Right lobe of liver (tissue), 6 donors: ENCODE data around the gene ZBTB21. TPM values are rescaled to one million over a fixed set of nuclear protein-coding genes. Genes with fewer than 3 reads are reported as not detected.

ENCODE experiments used
- ATAC-seq, 4 donors: fragments of 200-7000 bp; cut with Tn5 transposase; one replicate each; pipeline ENCODE4 v1.9.1; 2020; ENCODE audit warnings: mild to moderate bottlenecking in 4 of 4, moderate library complexity in 4 of 4
- DNase-seq, 3 donors: peaks; one replicate each; pipeline ENCODE4 v3.0.0-alpha.2; 2020
- H3K27ac ChIP-seq, 3 donors: fragments of 200-600 bp; one replicate each; pipeline ENCODE4 v1.8.0; 2022
- H3K27me3 ChIP-seq, 2 donors: fragments of 200-600 bp; one replicate each; pipeline ENCODE4 v1.8.0; 2022
- H3K36me3 ChIP-seq, 4 donors: fragments of 200-600 bp; sonication (generic) in 1 of 4; one replicate each; pipeline versions ENCODE4 v1.5.1 to v1.8.0; 2017 to 2022; ENCODE audit warnings: control low read depth in 1 of 4
- H3K4me1 ChIP-seq, 4 donors: fragments of 200-600 bp; sonication (generic) in 1 of 4; one replicate each; pipeline versions ENCODE4 v1.5.1 to v1.8.0; 2017 to 2022; ENCODE audit warnings: control low read depth in 1 of 4
- H3K4me3 ChIP-seq, 3 donors: fragments of 200-600 bp; one replicate each; pipeline ENCODE4 v1.8.0; 2022
- H3K9me3 ChIP-seq, 4 donors: fragments of 200-600 bp; sonication (generic) in 1 of 4; one replicate each; pipeline versions ENCODE4 v1.5.1 to v1.8.0; 2017 to 2022; ENCODE audit warnings: control low read depth in 1 of 4
- CTCF ChIP-seq, 4 donors: fragments of 200-600 bp in 3 of 4; fragments of 450-650 bp in 1 of 4; IDR thresholded peaks; one replicate each; pipeline versions ENCODE4 v1.5.1 to v1.8.0; 2016 to 2022; ENCODE audit warnings: antibody characterized with exemption in 4 of 4, mild to moderate bottlenecking in 2 of 4
- POLR2A ChIP-seq: fragments of 450-650 bp; IDR thresholded peaks from one replicate; pipeline ENCODE4 v1.6.1; 2017; ENCODE audit warnings: antibody characterized with exemption, mild to moderate bottlenecking
- WGBS: methylation state at CpG from one replicate; pipeline ENCODE4 v1.1.6; 2018; ENCODE audit warnings: low coverage, low lambda C conversion rate; ENCODE audit not compliant: insufficient coverage; ENCODE audit errors: missing lambda C conversion rate; 5-methylcytosine and 5-hydroxymethylcytosine counted together
- intact Hi-C, 2 donors: fragments of 100-400 bp; cut with DNase I; formaldehyde crosslinking; loops; one replicate each; pipeline versions ENCODE4 v1.11.2 to v1.14.1; 2022
- total RNA-seq, 6 experiments: library from RNA; depleted of rRNA in 2 of 6; stranded (reverse); fragments of >200 nt in 2 of 6; fragmentation: NEBNext Ultra II Directional in 3 of 6; extraction: Animal tissue kit (Norgen Biotek cat#: 25700) in 3 of 6; gene quantifications; one replicate each; pipeline versions ENCODE4 v1.1.0 to v1.2.4, GENCODE V29; 2016 to 2023
- donor health status: DM: no; HTN: yes; CAD: no.
- donor health status: DM: no; HTN: no; CAD: no.
- donor health status: DM: no; HTN: no; CAD: no.
- donor health status: DM: no; HTN: yes; CAD: no.
- donor health status: DM: no; HTN: yes; CAD: no.

ZBTB21 gene
- total RNA-seq, 6 experiments from 2014 or later: 3.0 to 28.5 (median 11.2) TPM

- TF ChIP-seq CTCF (IDR thresholded peaks at IDR 0.05): no peak
- no peak for TF ChIP-seq POLR2A
- no peak overlapping the region for H3K27ac ChIP-seq
- H3K27me3 ChIP-seq: no peaks in the 10 kb centered on the region
- no peaks in the 10 kb centered on the region for H3K9me3 ChIP-seq
- ATAC-seq: no peak
- DNase-seq: no peak
- H3K36me3 ChIP-seq: no peaks in the 10 kb centered on the region
- intact Hi-C loops: no loop called here
- peaks cover 0 to 8% (median 0%) of the 10 kb centered on the region in 4 donors for H3K4me1 ChIP-seq
- H3K4me3 ChIP-seq: no peak overlapping the region
- 92% methylated on average over 16 of the region's 20 CpGs for WGBS
Observed at GRCh38 chr21:41954654-41955499, 55.3 kb downstream of the ZBTB21 start.

- Histone ChIP-seq H3K27me3 (no peaks in the 10 kb centered on the region), H3K9me3 (no peaks in the 10 kb centered on the region), H3K27ac (peak within 1 kb of the TSS; percentile 26 to 67 (median 51)), H3K4me1 (peaks cover 0 to 8% (median 0%) of the 10 kb centered on the region in 4 donors), H3K36me3 (no peaks in the 10 kb centered on the region), H3K4me3 (peak within 1 kb of the TSS; percentile 66 to 86 (median 68))
- WGBS: 31% methylated on average over 4 of the region's 85 CpGs
- DNase-seq: peak; percentile 74 to 84 (median 82)
- TF ChIP-seq POLR2A (peak; percentile 70), CTCF (IDR thresholded peaks at IDR 0.05) (no peak)
- intact Hi-C loops: no loop called here
- peak; percentile 75 to 87 (median 82) for ATAC-seq
Observed at GRCh38 chr21:41953831-41954653, 56.1 kb downstream of the ZBTB21 start, which contains the start of gene C2CD2. C2CD2 (minus strand) TSS chr21:41954018; CDS start chr21:41953648, 370 bp downstream.

GRCh38 chr21:41953249-41953830 is 56.8 kb downstream of the ZBTB21 start:
- DNase-seq (peak in 1 of 3 donors; percentile 49), ATAC-seq (peak; percentile 6 to 32 (median 18))
- no peaks in the 10 kb centered on the region for H3K27me3 ChIP-seq
- peak overlapping the region; percentile 66 to 86 (median 68) for H3K4me3 ChIP-seq
- H3K27ac ChIP-seq: peak overlapping the region; percentile 26 to 67 (median 51)
- no peaks in the 10 kb centered on the region for H3K9me3 ChIP-seq
- no peak for TF ChIP-seq CTCF (IDR thresholded peaks at IDR 0.05)
- TF ChIP-seq POLR2A: no peak
- intact Hi-C loops: no loop called here
- H3K4me1 ChIP-seq: peaks cover 0 to 8% (median 0%) of the 10 kb centered on the region in 4 donors
- 10% methylated on average over 2 of the region's 67 CpGs for WGBS
- no peaks in the 10 kb centered on the region for H3K36me3 ChIP-seq

- peak in 1 of 4 donors; percentile 1 for ATAC-seq
- Histone ChIP-seq H3K36me3 (no peaks in the 10 kb centered on the region), H3K4me1 (peaks cover 0 to 8% (median 0%) of the 10 kb centered on the region in 4 donors), H3K27me3 (no peaks in the 10 kb centered on the region), H3K4me3 (peak overlapping the region; percentile 66 to 86 (median 68)), H3K27ac (peak overlapping the region in 2 of 3 donors; percentile 51 to 67), H3K9me3 (no peaks in the 10 kb centered on the region)
- intact Hi-C loops: no loop called here
- no peak for DNase-seq
- 7% methylated on average over 3 of the region's 30 CpGs for WGBS
- TF ChIP-seq POLR2A (no peak), CTCF (IDR thresholded peaks at IDR 0.05) (no peak)
Observed at GRCh38 chr21:41952568-41953248, 57.5 kb downstream of the ZBTB21 start.
